GM18520 (cell line): ENCODE measurements around the gene HSD3B2.

Source experiments
- ATAC-seq: cut with Tn5 transposase; IDR thresholded peaks from one replicate; pipeline ENCODE4 v1.9.1; 2021; ENCODE audit not compliant: unreplicated experiment

HSD3B2 gene

GRCh38 chr1:119453021-119453420 lies 38.1 kb downstream of the HSD3B2 start:
- ATAC-seq = no peak

- ATAC-seq = no peak
Observed at GRCh38 chr1:119462964-119463363, 48.0 kb downstream of the HSD3B2 start.

DNA sequence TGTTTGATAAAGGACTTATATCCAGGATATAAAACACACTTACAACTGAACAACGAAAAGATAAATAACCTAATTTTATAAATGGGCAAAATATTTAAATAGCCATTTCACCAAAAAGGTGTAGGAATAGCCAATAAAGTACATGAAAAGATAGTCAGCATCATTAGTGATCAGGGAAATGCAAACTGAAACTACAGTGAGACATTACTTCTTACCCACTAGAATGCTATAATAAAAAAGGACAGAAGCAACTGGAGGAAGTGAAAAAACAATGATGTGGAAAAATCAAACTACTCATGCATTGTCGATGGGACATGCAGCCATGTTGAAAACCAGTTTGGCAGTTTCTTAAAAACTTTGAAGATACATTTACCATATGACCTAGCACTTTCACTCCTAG lies 48.6 kb downstream of the HSD3B2 start:
- no peak for ATAC-seq

GRCh38 chr1:119466445-119466844 lies 51.5 kb downstream of the HSD3B2 start:
- ATAC-seq = no peak

DNA sequence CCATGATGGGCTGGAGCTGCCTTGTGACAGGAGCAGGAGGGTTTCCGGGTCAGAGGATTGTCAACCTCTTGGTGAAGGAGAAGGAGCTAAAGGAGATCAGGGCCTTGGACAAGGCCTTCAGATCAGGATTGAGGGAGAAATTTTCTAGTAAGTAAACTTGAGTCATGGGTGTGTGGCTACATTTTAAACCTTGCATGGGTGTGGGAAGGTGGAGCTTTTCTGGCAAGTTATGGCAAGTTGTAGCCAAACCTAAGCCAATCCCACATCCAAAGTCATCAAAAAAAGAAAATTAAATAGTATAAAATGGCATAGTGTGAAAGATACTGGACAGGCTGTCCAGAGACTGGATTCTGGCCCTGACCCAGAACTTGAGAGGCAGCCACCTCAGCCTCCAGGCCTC lies 52.3 kb downstream of the HSD3B2 start:
- no peak for ATAC-seq

- no peak for ATAC-seq
Observed at GRCh38 chr1:119467857-119468668, 53.1 kb downstream of the HSD3B2 start.

GRCh38 chr1:119469741-119470140 lies 54.8 kb downstream of the HSD3B2 start:
- no peak for ATAC-seq

GRCh38 chr1:119470377-119470776 lies 55.4 kb downstream of the HSD3B2 start:
- no peak for ATAC-seq

- ATAC-seq = no peak
Observed at GRCh38 chr1:119470958-119471357, 56.0 kb downstream of the HSD3B2 start.

GRCh38 chr1:119471566-119471965 lies 56.6 kb downstream of the HSD3B2 start:
- ATAC-seq = no peak

GRCh38 chr1:119472080-119472818 lies 57.3 kb downstream of the HSD3B2 start:
- ATAC-seq = no peak
